ENCODE results near the gene OSBPL2.

DNA sequence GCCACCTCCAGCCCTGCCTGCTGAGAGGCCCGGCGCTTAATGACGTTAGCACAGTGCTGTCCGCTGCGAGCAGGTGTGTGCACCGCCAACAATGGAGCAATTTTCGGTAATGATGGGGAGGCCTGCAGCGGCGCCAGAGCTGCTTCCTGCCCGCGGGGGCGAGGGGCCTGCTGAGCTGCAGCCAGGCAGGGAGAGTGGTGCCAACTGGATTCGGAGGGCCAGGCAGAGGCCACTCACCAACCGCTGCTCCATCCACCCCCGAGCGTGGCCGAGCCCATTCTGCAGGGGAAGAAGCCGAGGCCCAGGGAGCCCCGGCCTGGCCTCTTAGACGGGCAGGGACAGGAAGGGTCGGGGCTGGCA, 27.8 kb upstream of the OSBPL2 start:
- TF ChIP-seq, protein P1, sequence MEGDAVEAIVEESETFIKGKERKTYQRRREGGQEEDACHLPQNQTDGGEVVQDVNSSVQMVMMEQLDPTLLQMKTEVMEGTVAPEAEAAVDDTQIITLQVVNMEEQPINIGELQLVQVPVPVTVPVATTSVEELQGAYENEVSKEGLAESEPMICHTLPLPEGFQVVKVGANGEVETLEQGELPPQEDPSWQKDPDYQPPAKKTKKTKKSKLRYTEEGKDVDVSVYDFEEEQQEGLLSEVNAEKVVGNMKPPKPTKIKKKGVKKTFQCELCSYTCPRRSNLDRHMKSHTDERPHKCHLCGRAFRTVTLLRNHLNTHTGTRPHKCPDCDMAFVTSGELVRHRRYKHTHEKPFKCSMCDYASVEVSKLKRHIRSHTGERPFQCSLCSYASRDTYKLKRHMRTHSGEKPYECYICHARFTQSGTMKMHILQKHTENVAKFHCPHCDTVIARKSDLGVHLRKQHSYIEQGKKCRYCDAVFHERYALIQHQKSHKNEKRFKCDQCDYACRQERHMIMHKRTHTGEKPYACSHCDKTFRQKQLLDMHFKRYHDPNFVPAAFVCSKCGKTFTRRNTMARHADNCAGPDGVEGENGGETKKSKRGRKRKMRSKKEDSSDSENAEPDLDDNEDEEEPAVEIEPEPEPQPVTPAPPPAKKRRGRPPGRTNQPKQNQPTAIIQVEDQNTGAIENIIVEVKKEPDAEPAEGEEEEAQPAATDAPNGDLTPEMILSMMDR (IDR thresholded peaks at IDR 0.05): no peak
- TF ChIP-seq POLR2A (IDR thresholded peaks at IDR 0.05): no peak
